Ascending aorta (tissue), 2 donors: Measurements from ENCODE around the gene MAPRE3. TPM values are rescaled to one million over a fixed set of nuclear protein-coding genes. Genes with fewer than 3 reads are reported as not detected.

Experiments
- DNase-seq, 2 donors: peaks; one replicate each; pipeline ENCODE4 v3.0.0-alpha.2; 2019; ENCODE audit warnings: low spot score in 2 of 2
- H3K27ac ChIP-seq, 2 donors: fragments of 200-600 bp; sonication (generic); one replicate each; pipeline ENCODE4 v1.5.1; 2016 to 2017; ENCODE audit warnings: mild to moderate bottlenecking in 1 of 2
- H3K27me3 ChIP-seq: fragments of 200-600 bp; sonication (generic); one replicate; pipeline ENCODE4 v1.5.1; 2017
- H3K36me3 ChIP-seq, 2 donors: fragments of 200-600 bp; sonication (generic); one replicate each; pipeline ENCODE4 v1.5.1; 2016
- H3K4me1 ChIP-seq, 2 donors: fragments of 200-600 bp; sonication (generic); one replicate each; pipeline ENCODE4 v1.5.1; 2016 to 2017; ENCODE audit warnings: mild to moderate bottlenecking in 1 of 2
- H3K4me3 ChIP-seq, 2 donors: fragments of 200-600 bp; sonication (generic); one replicate each; pipeline ENCODE4 v1.5.1; 2016 to 2017; ENCODE audit warnings: mild to moderate bottlenecking in 1 of 2
- H3K9me3 ChIP-seq, 2 donors: fragments of 200-600 bp; sonication (generic); one replicate each; pipeline ENCODE4 v1.5.1; 2016
- CTCF ChIP-seq, 3 experiments: fragments of 200-600 bp in 2 of 3; fragments of 450-650 bp in 1 of 3; sonication (generic) in 2 of 3; IDR thresholded peaks; one replicate each; pipeline ENCODE4 v1.5.1; 2016 to 2019; ENCODE audit warnings: antibody characterized with exemption in 3 of 3, mild to moderate bottlenecking in 1 of 3, moderate library complexity in 1 of 3
- intact Hi-C: fragments of 100-400 bp; cut with DNase I; formaldehyde crosslinking; loops from one replicate; pipeline ENCODE4 v1.15.1; 2023
- total RNA-seq: library from RNA; depleted of rRNA; stranded (reverse); fragments of >200 nt; gene quantifications from one replicate; pipeline ENCODE4 v1.1.0, GENCODE V29; 2016

Gene MAPRE3
- total RNA-seq, 1 donor from 2014 or later = 18.9 TPM

GRCh38 chr2:27029051-27029450, 58.6 kb downstream of the MAPRE3 start:
- no peak for DNase-seq
- Histone ChIP-seq H3K27me3 (no peaks in the 10 kb centered on the region), H3K36me3 (peaks cover 4 to 35% of the 10 kb centered on the region in 2 donors), H3K4me1 (peaks cover 2 to 9% of the 10 kb centered on the region in 2 donors), H3K9me3 (no peaks in the 10 kb centered on the region), H3K27ac (no peak overlapping the region), H3K4me3 (no peak overlapping the region)
- no peak for TF ChIP-seq CTCF (IDR thresholded peaks at IDR 0.05)
- intact Hi-C loops = no loop called here

- intact Hi-C loops = loop anchor here (1.0 to 5.0 kb wide), 5 partner anchors 18 to 100 kb away; partner anchors contain the start of genes KHK, MAPRE3, OST4 and PREB
- peak within 1 kb of the TSS; percentile 78 to 91 for H3K27ac ChIP-seq
- peak in 1 of 3 experiments; percentile 8 for TF ChIP-seq CTCF (IDR thresholded peaks at IDR 0.05)
Measured at GRCh38 chr2:27032495-27033252, 62.2 kb downstream of the MAPRE3 start, which contains the start of gene TMEM214. TSS of gene TMEM214 (plus strand) at chr2:27032965. CDS start at chr2:27033016, 51 bp downstream.

GRCh38 chr2:27033253-27033852, 62.9 kb downstream of the MAPRE3 start:
- H3K27me3 ChIP-seq = no peaks in the 10 kb centered on the region

More at GRCh38 chr2:27032495-27033252, 62.2 kb downstream of the MAPRE3 start, which contains the start of gene TMEM214:
- H3K4me3 ChIP-seq = peak within 1 kb of the TSS; percentile 59 to 92
- peaks cover 22 to 30% of the 10 kb centered on the region in 2 donors for H3K36me3 ChIP-seq
- no peaks in the 10 kb centered on the region for H3K9me3 ChIP-seq
- no peaks in the 10 kb centered on the region for H3K27me3 ChIP-seq
- peaks cover 5 to 18% of the 10 kb centered on the region in 2 donors for H3K4me1 ChIP-seq
- peak; percentile 49 to 94 for DNase-seq

GRCh38 chr2:27038012-27038411, 67.6 kb downstream of the MAPRE3 start:
- Histone ChIP-seq H3K27me3 (no peaks in the 10 kb centered on the region), H3K27ac (no peak overlapping the region), H3K36me3 (peaks cover 59 to 65% of the 10 kb centered on the region in 2 donors), H3K9me3 (no peaks in the 10 kb centered on the region), H3K4me3 (no peak overlapping the region), H3K4me1 (peaks cover 5 to 17% of the 10 kb centered on the region in 2 donors)
- DNase-seq = no peak
- TF ChIP-seq CTCF (IDR thresholded peaks at IDR 0.05) = no peak
- intact Hi-C loops = no loop called here

More at GRCh38 chr2:27033253-27033852, 62.9 kb downstream of the MAPRE3 start:
- Histone ChIP-seq H3K27ac (peak overlapping the region; percentile 78 to 91), H3K36me3 (peaks cover 29 to 37% of the 10 kb centered on the region in 2 donors), H3K4me3 (peak overlapping the region; percentile 59 to 92), H3K9me3 (no peaks in the 10 kb centered on the region), H3K4me1 (peaks cover 5 to 18% of the 10 kb centered on the region in 2 donors)
- TF ChIP-seq CTCF (IDR thresholded peaks at IDR 0.05) = no peak
- intact Hi-C loops = loop anchor here (1.0 to 5.0 kb wide), 4 partner anchors 17 to 99 kb away; partner anchors contain the start of genes MAPRE3, OST4 and PREB
- DNase-seq = no peak

- intact Hi-C loops = no loop called here
- H3K36me3 ChIP-seq = peaks cover 59 to 65% of the 10 kb centered on the region in 2 donors
- no peak for DNase-seq
Measured at GRCh38 chr2:27038631-27039339, 68.3 kb downstream of the MAPRE3 start.

More at GRCh38 chr2:27038631-27039339, 68.3 kb downstream of the MAPRE3 start:
- peaks cover 5 to 14% of the 10 kb centered on the region in 2 donors for H3K4me1 ChIP-seq
- H3K9me3 ChIP-seq = no peaks in the 10 kb centered on the region
- TF ChIP-seq CTCF (IDR thresholded peaks at IDR 0.05) = no peak
- H3K27me3 ChIP-seq = no peaks in the 10 kb centered on the region
- no peak overlapping the region for H3K27ac ChIP-seq
- no peak overlapping the region for H3K4me3 ChIP-seq
